Measurements from ENCODE around the gene TGM3.

The TGM3 gene

GRCh38 chr20:2337142-2337541 is 41.3 kb downstream of the TGM3 start:
- H3K36me3 ChIP-seq (replicated peaks) = no peaks in the 10 kb centered on the region
- no peaks in the 10 kb centered on the region for H3K27me3 ChIP-seq (replicated peaks)
- in situ Hi-C loops (cut with HindIII; ENCODE audit: low pct_ligation_motif_present, low sequenced_read_pairs) = no loop called here
- H3K4me3 ChIP-seq (ENCODE audit: low read depth, low read length) = no peak overlapping the region
- TF ChIP-seq, protein P1, sequence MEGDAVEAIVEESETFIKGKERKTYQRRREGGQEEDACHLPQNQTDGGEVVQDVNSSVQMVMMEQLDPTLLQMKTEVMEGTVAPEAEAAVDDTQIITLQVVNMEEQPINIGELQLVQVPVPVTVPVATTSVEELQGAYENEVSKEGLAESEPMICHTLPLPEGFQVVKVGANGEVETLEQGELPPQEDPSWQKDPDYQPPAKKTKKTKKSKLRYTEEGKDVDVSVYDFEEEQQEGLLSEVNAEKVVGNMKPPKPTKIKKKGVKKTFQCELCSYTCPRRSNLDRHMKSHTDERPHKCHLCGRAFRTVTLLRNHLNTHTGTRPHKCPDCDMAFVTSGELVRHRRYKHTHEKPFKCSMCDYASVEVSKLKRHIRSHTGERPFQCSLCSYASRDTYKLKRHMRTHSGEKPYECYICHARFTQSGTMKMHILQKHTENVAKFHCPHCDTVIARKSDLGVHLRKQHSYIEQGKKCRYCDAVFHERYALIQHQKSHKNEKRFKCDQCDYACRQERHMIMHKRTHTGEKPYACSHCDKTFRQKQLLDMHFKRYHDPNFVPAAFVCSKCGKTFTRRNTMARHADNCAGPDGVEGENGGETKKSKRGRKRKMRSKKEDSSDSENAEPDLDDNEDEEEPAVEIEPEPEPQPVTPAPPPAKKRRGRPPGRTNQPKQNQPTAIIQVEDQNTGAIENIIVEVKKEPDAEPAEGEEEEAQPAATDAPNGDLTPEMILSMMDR (IDR thresholded peaks at IDR 0.05; ENCODE audit: low read depth, low read length, missing control alignments) = no peak
- H3K27ac ChIP-seq = no peak overlapping the region
- DNase-seq = no peak

GRCh38 chr20:2338411-2339066 is 42.7 kb downstream of the TGM3 start:
- Histone ChIP-seq H3K27ac (no peak overlapping the region), H3K4me3 (ENCODE audit: low read depth, low read length) (no peak overlapping the region), H3K27me3 (replicated peaks) (no peaks in the 10 kb centered on the region), H3K36me3 (replicated peaks) (no peaks in the 10 kb centered on the region)
- in situ Hi-C loops (cut with HindIII; ENCODE audit: low pct_ligation_motif_present, low sequenced_read_pairs) = no loop called here
- TF ChIP-seq, protein P1 (IDR thresholded peaks at IDR 0.05; ENCODE audit: low read depth, low read length, missing control alignments) = no peak
- no peak for DNase-seq

- in situ Hi-C loops (cut with HindIII; ENCODE audit: low pct_ligation_motif_present, low sequenced_read_pairs) = no loop called here
- H3K36me3 ChIP-seq (replicated peaks) = no peaks in the 10 kb centered on the region
- TF ChIP-seq, protein P1 (IDR thresholded peaks at IDR 0.05; ENCODE audit: low read depth, low read length, missing control alignments) = no peak
These were observed 44.3 kb downstream of the TGM3 start for GRCh38 chr20:2340136-2340535.

GRCh38 chr20:2340823-2341222 is 45.0 kb downstream of the TGM3 start:
- no peak for DNase-seq
- no peak overlapping the region for H3K4me3 ChIP-seq (ENCODE audit: low read depth, low read length)
- H3K36me3 ChIP-seq (replicated peaks) = no peaks in the 10 kb centered on the region
- TF ChIP-seq, protein P1 (IDR thresholded peaks at IDR 0.05; ENCODE audit: low read depth, low read length, missing control alignments) = no peak
- no peaks in the 10 kb centered on the region for H3K27me3 ChIP-seq (replicated peaks)
- in situ Hi-C loops (cut with HindIII; ENCODE audit: low pct_ligation_motif_present, low sequenced_read_pairs) = no loop called here
- H3K27ac ChIP-seq = no peak overlapping the region

More at GRCh38 chr20:2340136-2340535, 44.3 kb downstream of the TGM3 start:
- Histone ChIP-seq H3K4me3 (ENCODE audit: low read depth, low read length) (no peak overlapping the region), H3K27me3 (replicated peaks) (no peaks in the 10 kb centered on the region), H3K27ac (no peak overlapping the region)
- DNase-seq = no peak

GRCh38 chr20:2341336-2341735 is 45.5 kb downstream of the TGM3 start:
- Histone ChIP-seq H3K36me3 (replicated peaks) (no peaks in the 10 kb centered on the region), H3K27ac (no peak overlapping the region), H3K27me3 (replicated peaks) (no peaks in the 10 kb centered on the region), H3K4me3 (ENCODE audit: low read depth, low read length) (no peak overlapping the region)
- TF ChIP-seq, protein P1 (IDR thresholded peaks at IDR 0.05; ENCODE audit: low read depth, low read length, missing control alignments) = no peak
- DNase-seq = no peak
- in situ Hi-C loops (cut with HindIII; ENCODE audit: low pct_ligation_motif_present, low sequenced_read_pairs) = no loop called here

GRCh38 chr20:2342243-2342642 is 46.4 kb downstream of the TGM3 start:
- H3K27me3 ChIP-seq (replicated peaks) = no peaks in the 10 kb centered on the region
- in situ Hi-C loops (cut with HindIII; ENCODE audit: low pct_ligation_motif_present, low sequenced_read_pairs) = no loop called here
- H3K36me3 ChIP-seq (replicated peaks) = no peaks in the 10 kb centered on the region
- no peak overlapping the region for H3K27ac ChIP-seq
- TF ChIP-seq, protein P1 (IDR thresholded peaks at IDR 0.05; ENCODE audit: low read depth, low read length, missing control alignments) = no peak
- no peak overlapping the region for H3K4me3 ChIP-seq (ENCODE audit: low read depth, low read length)
- DNase-seq = no peak
